ENCODE measurements around the gene ZC3H4. TPM values are rescaled to one million over a fixed set of nuclear protein-coding genes. Genes with fewer than 3 reads are reported as not detected.

ZC3H4 gene
- total and polyA plus RNA-seq, 4 donors: 12.2 to 51.6 (median 16.2) TPM

DNA sequence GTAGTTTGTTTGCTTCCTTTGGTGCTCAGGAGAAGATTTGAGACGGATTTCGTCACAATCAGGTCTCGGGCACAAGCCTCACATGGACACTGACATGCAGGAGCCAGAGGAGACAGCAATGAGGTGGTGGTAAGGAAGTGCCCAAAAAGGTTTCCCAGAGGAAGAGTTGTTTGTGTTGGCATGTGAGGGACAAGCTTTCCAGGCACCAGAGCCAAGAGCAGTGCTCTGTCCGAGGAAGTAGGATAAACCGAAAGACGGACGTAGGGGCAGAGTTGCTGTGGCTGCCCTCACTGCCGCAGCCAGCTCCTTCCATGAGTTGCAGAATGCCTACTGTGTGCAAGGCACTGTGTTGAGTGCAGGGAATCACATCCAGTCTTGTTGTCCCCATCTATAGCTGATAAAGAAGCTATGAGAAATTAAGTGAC lies 44.8 kb upstream of the ZC3H4 start:
- ATAC-seq (ENCODE audit: insufficient read depth, low FRiP score): no peak
- H3K36me3 ChIP-seq (ENCODE audit: control insufficient read depth in 4 of 4, insufficient read depth in 4 of 4, low read length in 4 of 4): peaks cover 10 to 30% (median 14%) of the 10 kb centered on the region in 4 donors
- no peak overlapping the region for H3K9ac ChIP-seq (ENCODE audit: insufficient read depth in 1 of 2, low read length in 2 of 2)
- H3K4me3 ChIP-seq: no peak overlapping the region
- 32 to 45% methylated on average over 8 of the region's 8 CpGs for WGBS, 2 donors
- no peak for TF ChIP-seq CTCF (IDR thresholded peaks at IDR 0.05; ENCODE audit: control extremely low read depth, extremely low read depth)
- no peaks in the 10 kb centered on the region for H3K9me3 ChIP-seq (ENCODE audit: control insufficient read depth in 4 of 4, insufficient read depth in 3 of 4, low read length in 3 of 4)
- DNase-seq: no peak
- H3K27ac ChIP-seq (ENCODE audit: low read depth in 1 of 2, low read length in 1 of 2): peak overlapping the region; percentile 58 to 75
- H3K27me3 ChIP-seq (ENCODE audit: control insufficient read depth in 3 of 3, insufficient read depth in 3 of 3, low read length in 2 of 3): no peaks in the 10 kb centered on the region
- peaks cover 8 to 23% (median 20%) of the 10 kb centered on the region in 5 donors for H3K4me1 ChIP-seq (ENCODE audit: control insufficient read depth in 5 of 5, insufficient read depth in 5 of 5, low read length in 5 of 5)

GRCh38 chr19:47157431-47158321 lies 44.1 kb upstream of the ZC3H4 start:
- 30 to 42% methylated on average over 10 of the region's 10 CpGs for WGBS, 2 donors
- peak overlapping the region; percentile 1 to 62 for H3K9ac ChIP-seq (ENCODE audit: insufficient read depth in 1 of 2, low read length in 2 of 2)
- peak overlapping the region; percentile 58 to 75 for H3K27ac ChIP-seq (ENCODE audit: low read depth in 1 of 2, low read length in 1 of 2)

DNA sequence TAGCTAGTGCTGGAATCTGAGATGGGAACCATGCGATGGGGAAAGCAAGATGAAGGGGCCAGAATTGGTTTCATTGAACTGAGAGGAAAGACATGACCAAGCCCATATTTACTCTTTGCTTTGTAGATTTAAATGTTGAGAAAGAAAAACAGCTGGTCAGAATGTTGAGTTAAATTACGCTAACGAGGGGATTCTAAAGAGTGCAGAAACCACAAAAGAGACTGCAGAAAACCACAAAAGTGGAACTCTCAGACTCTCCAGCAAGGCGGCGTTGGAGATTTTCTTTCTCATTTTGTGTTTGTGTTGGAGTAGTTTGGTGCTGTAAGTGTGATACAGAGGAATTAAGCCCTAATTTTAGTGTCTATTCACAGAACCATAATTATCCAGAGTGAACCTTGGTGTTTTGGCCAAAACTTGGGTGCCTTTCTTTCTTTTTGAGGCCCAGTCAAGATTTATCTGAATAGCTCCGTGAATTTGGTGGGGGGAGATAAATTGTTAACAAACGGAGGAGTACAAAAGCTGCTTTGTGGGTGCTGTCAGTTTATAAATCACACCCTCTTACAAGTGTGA lies 43.4 kb upstream of the ZC3H4 start:
- 24 to 35% methylated on average over 7 of the region's 7 CpGs for WGBS, 2 donors
- Histone ChIP-seq H3K27me3 (ENCODE audit: control insufficient read depth in 3 of 3, insufficient read depth in 3 of 3, low read length in 2 of 3) (no peaks in the 10 kb centered on the region), H3K27ac (ENCODE audit: low read depth in 1 of 2, low read length in 1 of 2) (peak overlapping the region; percentile 58 to 75), H3K4me3 (no peak overlapping the region), H3K9ac (ENCODE audit: insufficient read depth in 1 of 2, low read length in 2 of 2) (peak overlapping the region; percentile 1 to 62), H3K36me3 (ENCODE audit: control insufficient read depth in 4 of 4, insufficient read depth in 4 of 4, low read length in 4 of 4) (peaks cover 10 to 37% (median 23%) of the 10 kb centered on the region in 4 donors), H3K4me1 (ENCODE audit: control insufficient read depth in 5 of 5, insufficient read depth in 5 of 5, low read length in 5 of 5) (peaks cover 8 to 23% (median 20%) of the 10 kb centered on the region in 5 donors), H3K9me3 (ENCODE audit: control insufficient read depth in 4 of 4, insufficient read depth in 3 of 4, low read length in 3 of 4) (no peaks in the 10 kb centered on the region)
- DNase-seq: peak in 2 of 3 donors; percentile 42 to 65
- TF ChIP-seq CTCF (IDR thresholded peaks at IDR 0.05; ENCODE audit: control extremely low read depth, extremely low read depth): no peak
- no peak for ATAC-seq (ENCODE audit: insufficient read depth, low FRiP score)

More at GRCh38 chr19:47157431-47158321, 44.1 kb upstream of the ZC3H4 start:
- peak; percentile 31 for ATAC-seq (ENCODE audit: insufficient read depth, low FRiP score)
- no peaks in the 10 kb centered on the region for H3K9me3 ChIP-seq (ENCODE audit: control insufficient read depth in 4 of 4, insufficient read depth in 3 of 4, low read length in 3 of 4)
- peaks cover 9 to 36% (median 20%) of the 10 kb centered on the region in 4 donors for H3K36me3 ChIP-seq (ENCODE audit: control insufficient read depth in 4 of 4, insufficient read depth in 4 of 4, low read length in 4 of 4)
- H3K4me3 ChIP-seq: no peak overlapping the region
- peaks cover 8 to 23% (median 20%) of the 10 kb centered on the region in 5 donors for H3K4me1 ChIP-seq (ENCODE audit: control insufficient read depth in 5 of 5, insufficient read depth in 5 of 5, low read length in 5 of 5)
- TF ChIP-seq CTCF (IDR thresholded peaks at IDR 0.05; ENCODE audit: control extremely low read depth, extremely low read depth): no peak
- peak; percentile 23 to 45 (median 34) for DNase-seq
- H3K27me3 ChIP-seq (ENCODE audit: control insufficient read depth in 3 of 3, insufficient read depth in 3 of 3, low read length in 2 of 3): no peaks in the 10 kb centered on the region

Measured in lung (tissue), 12 donors.